Duodenal mucosa (tissue), 2 donors: ENCODE data around the gene CHKA.
"Not testable (repeated sequence)": the region's sequence is repeated elsewhere in the genome, so short reads cannot be mapped to it uniquely, and the experiment has no call there.

Experiments used
- H3K27ac ChIP-seq: one replicate; pipeline ENCODE4 v1.7.0; 2013; ENCODE audit warnings: low read depth, low read length
- H3K27me3 ChIP-seq, 2 donors: one replicate each; pipeline ENCODE4 v1.7.0; 2013; ENCODE audit warnings: low read length in 2 of 2, control low read depth in 1 of 2; ENCODE audit not compliant: insufficient read depth in 2 of 2, control insufficient read depth in 1 of 2
- H3K36me3 ChIP-seq, 2 donors: one replicate each; pipeline ENCODE4 v1.7.0; 2013; ENCODE audit warnings: low read length in 2 of 2, control low read depth in 1 of 2; ENCODE audit not compliant: insufficient read depth in 2 of 2, control insufficient read depth in 1 of 2
- H3K4me1 ChIP-seq, 2 donors: one replicate each; pipeline ENCODE4 v1.7.0; 2013; ENCODE audit warnings: low read length in 2 of 2, control low read depth in 1 of 2; ENCODE audit not compliant: insufficient read depth in 2 of 2, control insufficient read depth in 1 of 2
- H3K4me3 ChIP-seq, 2 donors: one replicate each; pipeline ENCODE4 v1.7.0; 2013; ENCODE audit warnings: low read length in 2 of 2, low read depth in 1 of 2
- H3K9ac ChIP-seq, 2 donors: one replicate each; pipeline ENCODE4 v1.7.0; 2013; ENCODE audit warnings: low read length in 2 of 2, low read depth in 1 of 2
- H3K9me3 ChIP-seq, 2 donors: one replicate each; pipeline ENCODE4 v1.7.0; 2013; ENCODE audit warnings: low read length in 2 of 2, control low read depth in 1 of 2; ENCODE audit not compliant: control insufficient read depth in 1 of 2

The CHKA gene

GRCh38 chr11:68096962-68097361, 24.2 kb downstream of the CHKA start:
- no peaks in the 10 kb centered on the region for H3K9me3 ChIP-seq
- peaks cover 15 to 33% of the 10 kb centered on the region in 2 donors for H3K4me1 ChIP-seq
- H3K27me3 ChIP-seq = no peaks in the 10 kb centered on the region
- no peak overlapping the region for H3K9ac ChIP-seq
- no peak overlapping the region for H3K4me3 ChIP-seq
- H3K36me3 ChIP-seq = peaks cover 0 to 9% of the 10 kb centered on the region in 2 donors
- H3K27ac ChIP-seq = no peak overlapping the region

- no peaks in the 10 kb centered on the region for H3K9me3 ChIP-seq
- H3K4me1 ChIP-seq = peaks cover 33 to 45% of the 10 kb centered on the region in 2 donors
- no peak overlapping the region for H3K9ac ChIP-seq
- no peak overlapping the region for H3K4me3 ChIP-seq
- H3K36me3 ChIP-seq = peaks cover 0 to 9% of the 10 kb centered on the region in 2 donors
- H3K27ac ChIP-seq = no peak overlapping the region
- no peaks in the 10 kb centered on the region for H3K27me3 ChIP-seq
Observed at GRCh38 chr11:68093565-68093964, 27.6 kb downstream of the CHKA start.

GRCh38 chr11:68092946-68093345, 28.2 kb downstream of the CHKA start:
- not testable (repeated sequence) for H3K36me3 ChIP-seq, H3K27me3 ChIP-seq, H3K27ac ChIP-seq, H3K9ac ChIP-seq, H3K9me3 ChIP-seq, H3K4me3 ChIP-seq
- H3K4me1 ChIP-seq = peaks cover 33 to 45% of the 10 kb centered on the region in 2 donors

GRCh38 chr11:68092411-68092810, 28.8 kb downstream of the CHKA start:
- Histone ChIP-seq H3K27ac (no peak overlapping the region), H3K4me3 (no peak overlapping the region), H3K9ac (no peak overlapping the region), H3K36me3 (peaks cover 0 to 9% of the 10 kb centered on the region in 2 donors), H3K4me1 (peaks cover 29 to 41% of the 10 kb centered on the region in 2 donors), H3K27me3 (no peaks in the 10 kb centered on the region), H3K9me3 (no peaks in the 10 kb centered on the region)

GRCh38 chr11:68090706-68091105, 30.5 kb downstream of the CHKA start:
- Histone ChIP-seq H3K4me3 (peak overlapping the region; percentile 4 to 37), H3K27me3 (no peaks in the 10 kb centered on the region), H3K9me3 (no peaks in the 10 kb centered on the region), H3K27ac (peak overlapping the region; percentile 45), H3K9ac (peak overlapping the region in 1 of 2 donors; percentile 36), H3K4me1 (peaks cover 29 to 41% of the 10 kb centered on the region in 2 donors), H3K36me3 (peaks cover 0 to 9% of the 10 kb centered on the region in 2 donors)

- Histone ChIP-seq H3K27ac (peak overlapping the region; percentile 45), H3K36me3 (peaks cover 0 to 9% of the 10 kb centered on the region in 2 donors), H3K4me3 (peak overlapping the region; percentile 4 to 37), H3K9ac (peak overlapping the region; percentile 20 to 36), H3K27me3 (no peaks in the 10 kb centered on the region), H3K4me1 (peaks cover 29 to 41% of the 10 kb centered on the region in 2 donors), H3K9me3 (no peaks in the 10 kb centered on the region)
Observed at GRCh38 chr11:68090287-68090686, 30.9 kb downstream of the CHKA start.

GRCh38 chr11:68089679-68090078, 31.5 kb downstream of the CHKA start:
- Histone ChIP-seq H3K27ac (no peak overlapping the region), H3K9me3 (no peaks in the 10 kb centered on the region), H3K9ac (peak overlapping the region in 1 of 2 donors; percentile 20), H3K4me1 (peaks cover 29 to 41% of the 10 kb centered on the region in 2 donors), H3K4me3 (peak overlapping the region; percentile 16 to 32), H3K36me3 (peaks cover 0 to 9% of the 10 kb centered on the region in 2 donors), H3K27me3 (no peaks in the 10 kb centered on the region)

GRCh38 chr11:68083517-68083916, 37.7 kb downstream of the CHKA start:
- H3K4me1 ChIP-seq = peaks cover 0 to 5% of the 10 kb centered on the region in 2 donors
- no peak overlapping the region for H3K4me3 ChIP-seq
- no peaks in the 10 kb centered on the region for H3K27me3 ChIP-seq
- no peaks in the 10 kb centered on the region for H3K9me3 ChIP-seq
- H3K36me3 ChIP-seq = peaks cover 0 to 27% of the 10 kb centered on the region in 2 donors
- H3K9ac ChIP-seq = no peak overlapping the region
- H3K27ac ChIP-seq = no peak overlapping the region

GRCh38 chr11:68082481-68082880, 38.7 kb downstream of the CHKA start:
- Histone ChIP-seq H3K9ac (no peak overlapping the region), H3K27me3 (no peaks in the 10 kb centered on the region), H3K27ac (no peak overlapping the region), H3K36me3 (peaks cover 0 to 31% of the 10 kb centered on the region in 2 donors), H3K4me1 (peaks cover 0 to 5% of the 10 kb centered on the region in 2 donors), H3K4me3 (no peak overlapping the region), H3K9me3 (no peaks in the 10 kb centered on the region)

GRCh38 chr11:68081691-68082090, 39.5 kb downstream of the CHKA start:
- no peak overlapping the region for H3K4me3 ChIP-seq
- H3K9ac ChIP-seq = no peak overlapping the region
- peaks cover 0 to 31% of the 10 kb centered on the region in 2 donors for H3K36me3 ChIP-seq
- H3K4me1 ChIP-seq = peaks cover 0 to 5% of the 10 kb centered on the region in 2 donors
- H3K27me3 ChIP-seq = no peaks in the 10 kb centered on the region
- H3K9me3 ChIP-seq = no peaks in the 10 kb centered on the region
- H3K27ac ChIP-seq = no peak overlapping the region

- Histone ChIP-seq H3K4me3 (no peak overlapping the region), H3K27me3 (no peaks in the 10 kb centered on the region), H3K9ac (no peak overlapping the region), H3K27ac (no peak overlapping the region), H3K9me3 (no peaks in the 10 kb centered on the region), H3K36me3 (peaks cover 0 to 35% of the 10 kb centered on the region in 2 donors), H3K4me1 (peaks cover 0 to 5% of the 10 kb centered on the region in 2 donors)
Observed at GRCh38 chr11:68080860-68081259, 40.3 kb downstream of the CHKA start.
